Measurements from ENCODE around the gene RASA1.
"Not testable (repeated sequence)": the region's sequence is repeated elsewhere in the genome, so short reads cannot be mapped to it uniquely, and the experiment has no call there.

The RASA1 gene

DNA sequence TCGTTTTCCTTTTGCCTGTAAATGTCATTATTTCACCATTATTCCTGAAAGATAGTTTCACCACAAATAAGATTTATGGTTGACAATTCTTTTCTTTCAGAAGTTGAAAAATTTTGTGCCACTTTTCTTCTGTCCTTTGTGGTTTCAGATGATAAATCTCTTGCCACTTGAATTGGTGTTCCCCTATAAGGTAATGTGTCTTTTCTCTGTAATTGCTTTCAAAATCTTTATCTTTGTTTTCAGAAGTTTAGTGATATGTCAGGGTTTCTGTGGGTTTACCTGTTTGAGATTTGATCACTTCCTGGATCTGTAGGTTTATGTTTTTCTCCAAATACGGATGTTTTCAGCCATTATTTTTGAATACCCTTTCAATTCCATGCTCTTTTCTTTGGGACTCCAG, 14.6 kb downstream of the RASA1 start:
- no peak for DNase-seq (ENCODE audit: low read depth)

DNA sequence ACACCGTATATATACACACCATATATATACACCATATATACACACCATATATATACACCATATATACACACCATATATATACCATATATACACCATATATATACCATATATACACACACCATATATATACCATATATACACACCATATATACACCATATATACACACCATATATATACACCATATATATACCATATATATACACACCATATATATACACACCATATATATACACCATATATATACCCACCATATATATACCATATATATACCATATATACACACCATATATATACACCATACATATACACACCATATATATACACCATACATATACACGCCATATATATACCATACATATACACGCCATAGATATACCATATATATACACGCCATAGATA, 19.6 kb downstream of the RASA1 start:
- not testable (repeated sequence) for DNase-seq (ENCODE audit: low read depth)

- DNase-seq (ENCODE audit: low read depth): peak; percentile 16
Measured at GRCh38 chr5:87298692-87299362, 31.1 kb downstream of the RASA1 start.

- peak; percentile 10 for DNase-seq (ENCODE audit: low read depth)
Measured at GRCh38 chr5:87300176-87300575, 32.5 kb downstream of the RASA1 start.

DNA sequence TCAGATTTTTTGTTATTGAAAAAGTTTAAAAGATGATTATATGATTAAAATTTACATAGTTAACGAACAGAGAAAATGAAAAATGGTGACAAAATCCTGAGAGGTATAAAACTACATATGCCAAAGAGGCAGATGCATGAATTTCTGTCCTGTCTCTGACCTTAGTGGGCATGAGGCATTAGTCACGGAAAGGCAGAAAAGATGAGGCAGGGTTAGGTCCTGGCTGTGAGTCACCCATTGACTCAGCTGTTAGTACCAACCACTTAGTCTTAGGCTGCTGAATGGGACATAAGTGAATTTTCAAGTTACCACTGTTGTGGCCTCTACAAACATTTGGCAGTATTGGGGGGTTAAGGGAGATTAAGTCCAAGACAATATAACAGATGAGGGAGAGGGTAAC, 33.1 kb downstream of the RASA1 start:
- peak; percentile 96 for DNase-seq (ENCODE audit: low read depth)

DNA sequence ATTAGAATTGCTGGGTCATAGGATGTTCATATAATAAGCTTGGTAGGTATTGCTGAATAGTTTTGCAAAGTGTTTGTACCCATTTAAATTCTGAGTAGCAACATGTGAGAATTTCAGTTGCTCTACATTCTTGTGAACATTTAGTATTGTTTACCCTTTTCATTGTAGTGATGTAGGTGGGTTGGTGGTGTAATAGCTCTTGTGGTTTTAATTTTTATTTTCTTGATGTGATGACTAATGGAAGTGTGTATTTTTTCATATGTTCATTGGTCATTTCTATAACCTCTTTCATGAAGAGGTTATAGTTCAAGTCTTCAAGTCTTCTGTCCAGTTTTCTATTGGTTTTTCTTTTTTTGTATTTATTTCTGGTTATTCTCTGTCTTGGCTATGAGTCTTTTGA, 34.4 kb downstream of the RASA1 start:
- peak; percentile 74 for DNase-seq (ENCODE audit: low read depth)

GRCh38 chr5:87303324-87303723, 35.6 kb downstream of the RASA1 start:
- no peak for DNase-seq (ENCODE audit: low read depth)

DNA sequence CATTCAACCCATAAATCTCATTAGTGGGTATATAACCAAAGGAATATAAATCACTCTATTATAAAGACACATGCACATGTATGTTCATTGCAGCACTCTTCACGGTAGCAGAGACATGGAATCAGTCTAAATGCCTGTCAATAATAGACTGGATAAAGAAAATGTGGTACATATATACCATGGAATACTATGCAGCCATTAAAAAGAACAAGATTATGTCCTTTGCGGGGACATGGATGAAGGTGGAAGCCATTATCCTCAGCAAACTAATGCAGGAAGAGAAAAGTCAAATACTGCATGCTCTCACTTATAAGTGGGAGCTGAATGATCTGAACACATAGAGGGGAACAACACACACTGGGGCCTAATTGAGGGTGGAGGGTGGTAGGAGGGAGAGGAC, 38.4 kb downstream of the RASA1 start:
- DNase-seq (ENCODE audit: low read depth): not testable (repeated sequence)

- DNase-seq (ENCODE audit: low read depth): no peak
Measured at GRCh38 chr5:87307796-87308423, 40.2 kb downstream of the RASA1 start.

DNA sequence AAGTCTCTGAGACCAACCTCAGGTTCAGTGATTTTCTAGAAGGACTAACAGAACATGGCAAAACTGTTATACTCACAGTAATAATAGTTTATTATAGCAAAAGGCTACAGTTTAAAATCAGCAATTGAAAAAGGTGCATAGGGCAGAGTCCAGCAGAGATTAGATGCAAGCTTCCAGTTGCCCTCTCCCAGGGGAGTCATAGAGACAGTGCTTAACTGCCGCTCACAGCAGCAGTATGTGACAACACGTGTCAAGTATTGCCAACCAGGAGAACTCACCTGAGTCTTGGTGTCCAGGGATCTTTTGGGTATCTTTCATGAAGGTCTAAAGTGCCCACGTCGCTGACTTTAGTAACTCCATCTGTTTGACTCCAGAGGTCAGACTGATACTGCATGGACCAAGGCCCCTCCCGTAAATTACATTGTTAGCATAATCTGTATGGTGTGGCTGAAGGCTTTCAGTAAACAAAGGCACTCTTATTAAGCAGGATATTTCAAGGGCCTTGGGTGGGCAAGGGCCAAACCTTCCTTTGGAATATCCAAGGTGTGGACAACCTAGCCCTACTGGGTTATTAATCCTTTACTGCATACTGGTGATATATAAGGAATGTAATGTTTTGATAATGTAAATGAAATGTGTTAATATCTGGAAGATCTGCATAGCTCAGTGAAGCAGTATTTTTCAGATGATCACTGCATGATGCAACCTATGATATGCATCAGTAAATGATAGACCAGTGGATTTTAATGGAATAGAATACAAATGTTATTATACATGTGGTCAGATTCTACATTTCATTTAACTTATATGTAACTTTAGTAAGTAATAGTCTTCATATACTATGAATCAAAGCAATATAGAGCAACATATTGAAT, 44.0 kb downstream of the RASA1 start:
- DNase-seq (ENCODE audit: low read depth): peak; percentile 17

GRCh38 chr5:87313216-87313615, 45.5 kb downstream of the RASA1 start:
- DNase-seq (ENCODE audit: low read depth): no peak

DNA sequence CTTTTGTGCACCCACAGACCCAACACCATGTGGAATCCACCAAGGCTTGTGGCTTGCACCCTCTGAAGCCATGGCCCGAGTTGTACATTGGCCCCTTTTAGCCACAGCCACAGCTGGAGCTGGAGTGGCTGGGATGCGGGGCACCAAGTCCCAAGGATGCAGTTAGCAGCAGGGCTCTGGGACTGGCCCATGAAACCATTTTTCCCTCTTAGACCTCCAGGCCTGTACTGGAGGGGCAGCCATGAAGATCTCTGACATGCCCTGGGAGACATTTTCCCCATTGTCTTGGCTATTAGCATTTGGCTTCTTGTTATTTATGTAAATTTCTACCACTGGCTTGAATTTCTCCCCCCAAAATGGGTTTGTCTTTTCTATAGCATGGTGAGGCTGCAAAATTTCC, 51.8 kb downstream of the RASA1 start:
- DNase-seq (ENCODE audit: low read depth): no peak

- DNase-seq (ENCODE audit: low read depth): no peak
Measured at GRCh38 chr5:87321605-87322004, 53.9 kb downstream of the RASA1 start.

- DNase-seq (ENCODE audit: low read depth): no peak
Measured at GRCh38 chr5:87322381-87322780, 54.7 kb downstream of the RASA1 start.

- peak; percentile 14 for DNase-seq (ENCODE audit: low read depth)
Measured at GRCh38 chr5:87327998-87328397, 60.3 kb downstream of the RASA1 start.

DNA sequence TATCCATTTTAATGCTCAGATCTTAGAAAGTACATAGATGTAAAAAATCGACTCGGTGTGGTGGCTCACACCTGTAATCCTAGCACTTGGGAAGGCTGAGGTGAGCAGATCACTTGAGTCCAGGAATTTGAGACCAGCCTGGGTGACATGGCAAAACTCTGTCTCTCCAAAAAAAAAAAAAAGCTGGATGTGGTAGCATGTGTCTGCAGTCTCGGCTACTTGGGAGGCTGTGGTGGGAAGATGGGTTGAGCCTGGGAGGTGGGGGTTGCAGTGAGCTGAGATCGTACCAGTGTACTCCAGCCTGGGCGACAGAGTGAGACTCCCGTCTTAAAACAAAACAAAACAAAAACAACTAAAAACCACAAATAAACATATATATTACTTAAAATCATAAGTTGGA, 61.4 kb downstream of the RASA1 start:
- DNase-seq (ENCODE audit: low read depth): no peak

- no peak for DNase-seq (ENCODE audit: low read depth)
Measured at GRCh38 chr5:87339986-87340385, 72.3 kb downstream of the RASA1 start.

DNA sequence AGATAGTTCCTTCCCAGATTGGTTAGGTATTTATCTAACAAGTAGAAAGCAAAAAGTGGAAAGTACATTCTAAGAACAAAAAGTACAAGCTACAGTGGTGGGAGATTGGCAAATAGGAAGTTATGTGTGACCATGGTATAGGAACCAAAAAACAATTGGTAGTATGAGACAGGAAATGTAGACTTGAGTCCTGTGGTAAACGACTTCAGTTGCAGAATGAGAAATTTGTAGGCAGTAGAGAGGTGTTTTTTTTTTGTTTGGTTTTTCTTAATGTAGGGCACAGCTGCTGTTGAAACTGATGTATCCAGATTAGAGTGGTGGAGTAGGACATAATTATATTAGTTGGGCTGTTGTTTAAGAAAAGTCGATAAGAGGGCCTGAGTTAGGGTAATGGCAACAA, 73.0 kb downstream of the RASA1 start:
- DNase-seq (ENCODE audit: low read depth): peak; percentile 29

- peak; percentile 48 for DNase-seq (ENCODE audit: low read depth)
Measured at GRCh38 chr5:87347272-87347671, 79.6 kb downstream of the RASA1 start.

GRCh38 chr5:87347841-87348240, 80.2 kb downstream of the RASA1 start:
- peak; percentile 28 for DNase-seq (ENCODE audit: low read depth)

DNA sequence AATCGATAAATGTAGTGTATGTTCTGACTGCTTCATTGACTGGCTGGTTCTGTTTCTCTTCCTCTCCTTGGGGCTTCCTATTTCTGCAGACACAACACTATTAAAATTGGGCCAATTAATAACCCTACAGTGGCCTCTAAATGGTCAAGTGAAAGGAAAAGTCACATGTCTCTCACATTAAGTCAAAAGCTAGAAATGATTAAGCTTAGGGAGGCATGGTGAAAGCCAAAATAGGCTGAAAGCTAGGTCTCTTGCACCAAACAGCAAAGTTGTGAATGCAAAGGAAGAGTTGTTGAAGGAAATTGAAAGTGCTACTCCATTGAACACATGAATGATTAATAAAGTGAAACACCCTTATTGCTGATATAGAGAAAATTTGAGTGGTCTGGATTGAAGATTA, 86.8 kb downstream of the RASA1 start:
- no peak for DNase-seq (ENCODE audit: low read depth)

DNA sequence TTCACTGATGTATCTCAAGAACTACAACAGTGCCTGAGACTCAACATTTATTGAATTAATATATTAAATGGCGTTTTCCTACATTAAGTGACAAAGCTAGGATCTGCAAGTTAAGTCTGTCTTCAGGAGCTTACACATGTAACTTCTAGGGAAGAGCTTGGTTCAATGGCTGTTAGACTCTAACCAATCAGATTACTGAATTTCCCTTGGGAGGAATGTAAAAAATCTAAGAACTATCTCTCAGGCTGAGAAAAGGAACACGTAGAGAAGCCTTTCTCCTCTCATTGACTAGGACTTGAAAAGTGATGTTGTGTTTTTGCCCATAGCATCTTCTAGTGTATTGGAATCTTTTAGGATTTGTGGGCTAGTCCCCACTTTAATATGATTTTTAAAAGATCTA, 91.4 kb downstream of the RASA1 start:
- DNase-seq (ENCODE audit: low read depth): no peak

GRCh38 chr5:87360132-87360531, 92.4 kb downstream of the RASA1 start:
- no peak for DNase-seq (ENCODE audit: low read depth)

All from iris pigment epithelial cell (primary cell).